Activated CD4-positive, CD25-positive, alpha-beta regulatory T cell treated with anti-CD3 and anti-CD28 coated beads, Interleukin-2, amount 50 U/mL, for 24 hours (primary cell): ENCODE results near the gene LHFPL3.

Source experiments
- ATAC-seq, 2 donors: fragments of 150-1000 bp; cut with Tn5 transposase; one replicate each; pipeline ENCODE4 v1.10.0; 2021; ENCODE audit warnings: mild to moderate bottlenecking in 1 of 2, moderate library complexity in 1 of 2

LHFPL3 gene

DNA sequence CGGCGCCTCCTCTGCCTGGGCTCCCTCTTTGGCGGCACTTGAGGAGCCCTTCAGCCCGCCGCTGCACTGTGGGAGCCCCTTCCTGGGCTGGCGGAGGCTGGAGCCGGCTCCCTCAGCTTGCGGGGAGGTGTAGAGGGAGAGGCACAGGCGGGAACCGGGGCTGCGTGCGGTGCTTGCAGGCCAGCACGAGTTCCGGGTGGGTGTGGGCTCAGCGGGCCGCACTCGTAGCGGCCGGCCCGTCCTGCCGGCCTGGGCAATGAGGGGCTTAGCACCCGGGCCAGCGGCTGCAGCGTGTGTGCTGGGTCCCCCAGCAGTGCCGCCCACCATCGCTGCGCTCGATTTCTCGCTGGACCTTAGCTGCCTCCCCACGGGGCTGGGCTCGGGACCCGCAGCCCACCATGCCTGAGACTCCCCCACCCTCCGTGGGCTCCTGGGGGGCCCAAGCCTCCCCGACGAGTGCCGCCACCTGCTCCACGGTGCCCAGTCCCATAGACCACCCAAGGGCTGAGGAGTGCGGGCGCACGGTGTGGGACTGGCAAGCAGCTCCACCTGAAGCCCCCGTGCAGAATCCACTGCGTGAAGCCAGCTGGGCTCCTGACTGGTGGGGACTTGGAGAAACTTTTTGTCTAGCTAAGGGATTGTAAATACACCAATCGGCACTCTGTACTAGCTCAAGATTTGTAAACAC is 611.8 kb downstream of the LHFPL3 start:
- no peak for ATAC-seq

GRCh38 chr7:104943502-104944343 is 615.3 kb downstream of the LHFPL3 start:
- ATAC-seq, result peak; percentile 27 to 34

DNA sequence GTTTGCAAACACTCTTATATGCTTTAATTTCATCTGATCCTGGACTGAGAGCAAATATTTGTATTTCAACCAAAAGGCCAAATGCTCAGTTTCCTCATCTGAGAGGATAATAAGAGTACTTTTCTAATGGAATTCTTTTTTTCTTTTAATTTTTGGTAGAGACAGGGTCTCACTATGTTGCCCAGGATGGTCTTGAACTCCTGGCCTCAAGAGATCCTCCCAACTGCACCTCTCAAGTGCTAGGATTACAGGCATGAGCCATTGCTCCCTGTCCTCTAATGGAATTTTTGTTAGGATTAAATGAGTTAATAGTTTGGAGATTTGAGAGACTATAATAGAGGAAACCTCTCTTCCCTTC is 617.2 kb downstream of the LHFPL3 start:
- no peak for ATAC-seq

- no peak for ATAC-seq
Observed at GRCh38 chr7:104946338-104946737, 617.9 kb downstream of the LHFPL3 start.

DNA sequence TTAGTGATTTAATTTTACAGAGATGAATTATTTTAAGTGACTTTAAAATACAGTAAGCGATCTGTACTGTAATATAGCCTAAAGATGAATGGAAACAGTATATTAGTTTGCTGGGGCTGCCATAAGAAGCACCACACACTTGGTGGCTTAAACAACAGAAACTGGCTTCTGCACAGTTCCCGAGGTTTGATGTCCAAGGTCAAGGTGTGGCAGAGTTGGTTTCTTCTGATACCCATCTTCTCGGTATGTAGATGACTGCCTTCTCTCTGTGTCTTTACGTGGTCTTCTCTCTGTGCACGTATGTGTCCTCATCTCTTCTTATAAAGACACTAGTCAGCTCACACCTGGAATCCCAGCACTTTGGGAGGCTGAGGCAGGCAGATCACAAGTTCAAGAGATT is 621.6 kb downstream of the LHFPL3 start:
- ATAC-seq, result no peak

DNA sequence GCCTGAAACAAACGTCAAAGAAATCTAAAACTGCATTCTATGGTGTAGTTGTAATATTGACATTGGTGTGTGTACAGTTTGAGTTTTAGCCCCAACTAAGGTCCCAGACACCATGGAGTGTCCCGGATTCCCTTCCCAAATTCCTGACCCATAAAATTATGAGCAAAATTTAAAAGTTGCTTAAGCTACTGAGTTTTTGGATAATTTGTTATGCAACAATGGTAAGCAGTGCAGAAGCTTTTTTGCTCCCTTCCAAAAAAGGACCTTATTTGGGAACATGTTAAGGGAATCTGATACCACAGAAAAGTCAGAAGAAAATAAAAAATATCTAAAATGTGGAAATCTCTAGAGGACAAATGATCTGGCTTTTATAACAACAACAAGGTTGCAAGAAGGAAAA is 622.4 kb downstream of the LHFPL3 start:
- no peak for ATAC-seq

DNA sequence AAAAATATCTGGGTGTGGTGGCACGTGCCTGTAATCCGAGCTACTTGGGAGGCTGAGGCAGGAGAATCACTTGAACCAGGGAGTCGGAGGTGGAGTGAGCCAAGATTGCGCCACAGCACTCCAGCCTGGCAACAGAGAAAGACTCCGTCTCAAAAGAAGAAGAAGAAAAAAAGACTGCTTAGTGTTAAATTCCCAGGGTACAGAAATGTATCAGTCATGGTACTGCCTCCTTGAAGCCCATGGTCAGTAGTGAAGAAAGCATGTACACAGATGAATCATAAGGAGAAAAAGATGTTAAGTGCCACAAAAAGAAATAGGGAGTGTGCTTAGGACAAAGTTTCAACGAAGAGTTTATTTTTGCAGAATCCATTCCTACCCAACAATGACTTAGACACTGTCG is 623.1 kb downstream of the LHFPL3 start:
- no peak for ATAC-seq

DNA sequence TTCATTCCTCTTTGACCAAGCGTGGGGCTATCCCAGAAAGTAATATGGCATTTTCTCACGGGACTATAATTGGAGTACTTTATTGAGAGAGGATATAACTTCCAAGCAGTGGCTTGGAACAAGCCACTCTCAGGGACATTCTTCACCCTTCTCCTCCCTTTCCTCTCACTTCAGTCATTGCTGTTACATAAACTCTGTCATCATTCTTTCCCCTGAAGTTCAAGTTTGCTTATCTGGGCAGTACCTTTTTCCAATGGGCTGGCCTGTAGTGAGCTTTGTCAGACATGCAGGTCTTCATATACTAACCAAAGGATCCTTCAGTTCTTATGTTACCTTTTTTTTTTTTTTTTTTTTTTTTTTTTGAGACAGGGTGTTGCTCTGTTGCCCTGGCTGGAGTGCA is 626.9 kb downstream of the LHFPL3 start:
- no peak for ATAC-seq
